Glomerular visceral epithelial cell (primary cell): ENCODE measurements around the gene UBA52.
"Not testable (repeated sequence)": the region's sequence is repeated elsewhere in the genome, so short reads cannot be mapped to it uniquely, and the experiment has no call there.

Experiments used
- DNase-seq: peaks from one replicate; pipeline ENCODE4 v3.0.0-alpha.2; 2016; ENCODE audit errors: extremely low spot score

UBA52 gene

DNA sequence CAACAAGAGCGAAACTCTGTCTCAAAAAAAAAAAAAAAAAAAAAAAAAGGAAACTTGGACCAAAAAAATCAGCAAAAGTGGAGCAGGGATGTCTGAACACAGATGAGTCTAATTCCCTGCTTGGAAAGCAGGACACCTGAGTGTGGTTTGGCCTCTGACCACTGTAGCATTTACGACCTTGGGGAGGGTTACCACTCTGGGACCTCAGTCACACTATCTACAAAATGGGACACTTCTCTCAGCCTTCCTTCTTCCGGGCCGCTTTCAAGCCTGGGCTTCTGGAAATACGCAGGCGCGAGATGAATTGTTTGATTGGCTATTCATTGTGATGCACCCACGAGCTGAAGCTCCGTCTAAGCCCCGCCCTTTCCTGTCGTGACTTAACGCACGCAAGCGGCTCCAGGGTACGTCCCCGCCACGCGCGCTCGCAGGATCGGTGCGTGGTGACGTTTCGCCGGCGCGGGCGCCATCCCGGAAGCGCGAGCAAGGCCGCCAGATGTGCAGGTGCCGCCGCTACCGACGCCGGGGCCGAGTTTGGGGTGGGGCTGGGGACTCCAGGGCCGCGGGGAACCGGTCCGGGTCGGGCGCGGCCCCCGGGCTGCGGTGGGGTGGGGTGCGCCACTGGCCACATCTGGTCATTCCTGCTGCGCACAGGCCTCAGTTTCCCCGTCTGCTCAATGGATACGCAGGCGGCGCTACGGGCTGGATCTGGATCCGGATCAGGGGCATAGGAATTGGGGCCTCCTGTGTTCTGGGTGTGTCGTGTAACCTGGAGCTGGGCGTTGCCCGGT lies 14.1 kb upstream of the UBA52 start, which contains the start of gene KXD1:
Gene KXD1 (plus strand): TSS at position 460 of the 791 bp plus-strand sequence. CDS start 4,187 bp downstream, outside the sequence.
- peak; percentile 98 for DNase-seq

DNA sequence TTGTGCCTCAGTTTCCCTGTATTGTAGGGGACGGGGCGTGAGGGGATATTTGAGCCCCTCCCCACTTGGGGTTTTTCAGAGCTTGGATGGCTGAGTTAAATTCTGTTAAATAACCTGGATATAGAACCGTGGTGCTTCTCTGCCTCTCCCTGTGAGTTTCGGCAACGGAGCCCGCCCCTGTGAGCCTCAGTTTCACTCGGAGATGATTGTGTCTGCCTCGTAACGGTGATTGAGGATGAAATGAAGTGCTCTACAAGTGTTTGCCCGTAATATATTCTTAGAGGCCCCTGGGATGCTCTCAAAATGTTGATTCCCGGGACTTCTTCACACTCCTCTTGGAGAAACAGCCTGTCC lies 13.5 kb upstream of the UBA52 start:
- no peak for DNase-seq

DNA sequence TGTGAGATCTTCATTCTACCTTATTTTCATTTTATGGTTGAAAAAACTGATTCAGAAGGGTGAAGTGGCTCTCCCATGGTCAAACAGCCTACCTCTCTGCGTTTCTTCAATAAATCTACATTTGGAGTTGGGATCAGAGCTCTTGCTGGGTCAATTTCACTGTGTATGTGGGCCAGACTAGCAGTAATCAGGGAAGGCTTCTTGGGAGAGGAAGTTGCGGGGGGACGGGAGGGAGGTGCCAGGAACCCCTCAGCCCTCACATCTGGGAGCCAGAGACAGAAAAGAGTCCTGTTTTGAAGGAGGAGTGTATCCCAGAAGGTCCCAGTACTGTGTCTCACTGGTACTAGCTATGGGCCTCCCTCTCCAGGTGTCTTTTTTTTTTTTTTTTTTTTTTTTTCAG lies 13.1 kb upstream of the UBA52 start:
- no peak for DNase-seq

DNA sequence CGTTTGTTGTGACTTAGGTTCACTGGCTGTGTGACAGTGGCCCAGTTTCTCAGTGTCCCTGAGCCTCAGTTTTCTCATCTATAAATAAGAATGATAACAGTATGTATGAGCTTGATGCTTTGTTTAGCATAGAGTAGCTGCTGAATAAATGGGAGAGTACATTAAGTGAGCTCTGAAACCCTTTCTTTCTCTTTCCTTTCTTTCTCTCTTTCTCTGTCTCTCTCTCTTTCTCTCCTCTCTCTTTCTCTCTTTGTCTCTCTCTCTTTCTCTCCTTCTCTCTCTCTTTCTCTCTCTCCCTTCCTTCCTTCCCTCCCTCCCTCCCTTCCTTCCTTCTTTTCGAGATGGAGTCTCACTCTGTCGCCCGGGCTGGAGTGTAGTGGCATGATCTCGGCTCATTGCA lies 12.0 kb upstream of the UBA52 start:
- no peak for DNase-seq

DNA sequence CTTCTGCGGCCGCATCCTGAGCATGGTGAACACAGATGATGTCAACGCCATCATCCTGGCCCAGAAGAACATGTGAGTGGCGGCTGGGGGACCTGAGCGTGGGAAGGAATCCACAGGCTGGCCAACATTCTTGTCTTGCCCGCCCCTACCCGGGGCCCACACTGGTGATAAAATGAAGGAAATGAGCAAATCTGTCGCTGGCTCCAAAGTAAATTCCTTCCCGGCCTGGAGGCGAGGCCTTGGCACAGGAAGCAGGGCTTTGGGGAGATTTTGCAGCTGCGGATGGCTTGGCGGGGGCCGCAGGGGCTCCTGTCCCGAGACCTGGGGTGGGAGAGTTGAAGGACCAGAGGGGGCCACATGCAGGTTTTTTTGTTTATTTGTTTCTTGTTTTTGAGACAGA lies 9.6 kb upstream of the UBA52 start:
- no peak for DNase-seq

- no peak for DNase-seq
Measured at GRCh38 chr19:18566953-18567352, 4.7 kb upstream of the UBA52 start.

- DNase-seq: no peak
Measured at GRCh38 chr19:18568367-18568766, 3.3 kb upstream of the UBA52 start.

- no peak for DNase-seq
Measured at GRCh38 chr19:18574691-18575291, 3.1 kb downstream of the UBA52 start.

DNA sequence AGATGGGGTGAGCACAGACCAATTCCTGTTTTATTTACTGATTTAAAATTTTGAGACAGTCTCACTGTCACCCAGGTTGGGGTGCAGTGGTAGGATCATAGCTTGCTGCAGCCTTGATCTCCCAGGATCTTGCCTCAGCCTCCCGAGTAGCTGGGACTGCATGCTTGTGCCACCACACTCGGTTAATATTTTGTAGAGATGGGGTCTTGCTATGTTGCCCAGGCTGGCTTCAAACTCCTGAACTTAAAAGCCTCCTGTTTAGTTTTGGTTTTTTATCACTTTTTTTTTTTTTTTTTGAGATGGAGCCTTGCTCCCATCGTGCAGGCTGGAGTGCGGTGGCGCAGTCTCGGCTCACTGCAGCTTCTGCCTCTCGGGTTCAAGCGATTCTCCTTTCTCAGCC lies 4.7 kb downstream of the UBA52 start:
- DNase-seq: no peak

DNA sequence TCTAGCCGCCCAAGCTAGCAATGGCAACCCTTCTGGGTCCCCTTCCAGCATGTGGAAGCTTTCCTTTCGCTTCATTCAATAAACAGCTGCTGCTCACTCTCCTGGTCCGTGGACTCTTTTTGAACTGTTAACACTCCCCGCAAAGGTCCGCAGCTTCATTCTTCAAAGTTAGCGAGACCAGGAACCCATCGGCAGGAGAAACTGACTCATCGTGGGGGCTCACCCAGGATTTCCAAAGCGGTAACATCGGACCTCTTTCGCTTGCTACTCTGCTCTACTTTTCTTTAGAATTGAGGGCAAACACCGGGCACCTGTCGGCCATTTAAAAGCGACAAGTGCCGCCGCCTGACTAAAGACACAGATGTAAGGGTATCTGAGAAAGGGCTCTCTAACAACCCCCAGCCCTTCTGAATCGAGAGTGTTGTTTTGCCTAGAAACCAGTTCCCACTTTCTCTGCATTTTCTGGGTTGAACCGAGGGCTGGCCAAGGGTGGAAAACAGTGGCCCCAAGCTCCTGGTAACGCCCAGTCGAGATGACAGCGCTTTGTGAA lies 5.8 kb downstream of the UBA52 start:
- DNase-seq: no peak

GRCh38 chr19:18580311-18580710 lies 8.7 kb downstream of the UBA52 start:
- DNase-seq: no peak

GRCh38 chr19:18586306-18586705 lies 14.6 kb downstream of the UBA52 start:
- no peak for DNase-seq

DNA sequence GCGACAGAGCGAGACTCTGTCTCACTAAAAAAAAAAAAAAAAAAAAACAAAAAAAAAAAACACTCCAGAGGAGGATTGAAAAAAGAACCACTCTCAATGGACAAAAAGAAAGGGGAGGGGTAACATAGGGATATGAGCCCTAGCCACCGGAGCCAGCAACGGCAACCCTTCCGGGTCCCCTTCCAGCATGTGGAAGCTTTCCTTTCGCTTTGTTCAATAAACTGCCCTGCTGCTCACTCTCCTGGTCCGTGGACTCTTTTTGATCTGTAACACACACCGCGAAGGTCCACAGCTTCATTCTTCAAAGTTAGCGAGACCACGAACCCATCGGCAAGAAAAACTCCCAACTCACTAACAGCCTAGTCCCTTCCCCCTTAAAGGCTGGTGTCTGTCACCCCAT lies 15.9 kb downstream of the UBA52 start:
- DNase-seq: no peak

- no peak for DNase-seq
Measured at GRCh38 chr19:18587962-18588610, 16.4 kb downstream of the UBA52 start.

DNA sequence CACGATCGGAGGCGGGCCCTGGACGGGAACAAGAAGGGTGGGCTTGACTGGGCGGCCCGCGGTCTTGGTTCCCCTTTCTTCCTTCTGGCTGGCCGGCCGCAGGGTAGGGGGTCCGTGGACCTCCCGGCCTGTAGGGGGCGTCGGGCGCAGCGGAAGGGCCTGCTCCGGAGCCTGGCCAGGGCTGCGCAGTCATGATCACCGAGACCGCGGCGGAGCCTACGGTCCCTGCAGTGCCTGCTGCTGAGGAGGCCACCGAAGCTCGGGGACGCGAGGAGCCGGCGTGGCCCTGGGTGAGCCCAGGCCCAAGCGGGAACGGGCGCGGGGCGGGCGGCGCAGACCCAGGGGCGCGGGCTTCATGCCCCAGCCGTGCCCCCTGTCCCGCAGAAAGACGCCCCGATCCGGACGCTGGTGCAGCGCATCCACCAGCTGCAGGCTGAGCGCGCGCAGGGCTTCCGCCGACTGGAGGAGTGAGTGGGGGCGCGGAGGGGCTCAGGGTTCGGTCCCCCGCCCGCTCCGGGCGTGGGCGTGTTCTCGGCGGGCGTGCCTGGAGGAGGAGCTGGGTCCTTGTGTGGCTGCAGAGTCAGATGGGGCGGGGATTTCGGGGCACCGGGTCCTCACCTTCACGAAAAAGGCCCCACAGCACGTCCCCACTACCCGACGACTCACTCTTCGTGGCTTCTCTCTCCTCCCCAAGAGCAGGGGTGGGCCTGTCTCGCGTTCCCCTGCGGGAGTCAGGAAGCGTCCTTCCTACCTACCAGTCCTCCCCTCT lies 17.1 kb downstream of the UBA52 start, which contains the start of gene REX1BD:
Gene REX1BD (plus strand): TSS at position 188 of the 769 bp plus-strand sequence. CDS start 4 bp downstream, at position 192.
- peak; percentile 82 for DNase-seq

GRCh38 chr19:18589380-18590272 lies 18.0 kb downstream of the UBA52 start:
- DNase-seq: peak; percentile 64

GRCh38 chr19:18590273-18591272 lies 18.9 kb downstream of the UBA52 start:
- DNase-seq: no peak

DNA sequence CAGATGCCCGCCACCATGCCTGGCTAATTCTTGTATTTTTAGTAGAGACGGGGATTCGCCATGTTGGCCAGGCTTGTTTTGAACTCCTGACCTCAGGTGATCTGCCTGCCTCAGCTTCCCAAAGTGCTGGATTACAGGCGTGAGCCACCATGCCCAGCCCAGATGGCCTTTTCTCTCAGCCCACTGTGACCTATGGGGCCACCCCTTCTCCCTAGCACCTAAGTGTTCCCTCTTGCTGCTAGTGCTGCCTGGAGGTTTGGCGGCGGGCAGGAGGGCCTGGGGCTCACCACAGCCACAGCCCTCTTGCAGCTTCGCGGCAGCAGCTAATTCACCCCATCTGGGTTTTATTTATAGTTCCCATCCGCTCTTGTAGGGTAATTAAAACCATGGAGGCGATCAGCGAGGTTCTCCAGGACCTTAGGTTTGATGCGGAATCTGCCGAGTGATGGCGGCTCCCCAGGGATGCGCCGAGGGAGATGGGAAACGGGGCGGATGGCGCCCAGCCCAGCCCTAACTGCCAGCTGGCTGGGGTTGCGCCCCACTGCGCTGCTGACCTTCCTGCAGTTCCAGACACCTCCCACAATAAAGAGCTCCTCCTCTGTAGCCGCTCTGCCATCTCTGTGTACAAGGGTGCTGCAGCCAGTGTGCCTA lies 20.2 kb downstream of the UBA52 start:
- DNase-seq: no peak

DNA sequence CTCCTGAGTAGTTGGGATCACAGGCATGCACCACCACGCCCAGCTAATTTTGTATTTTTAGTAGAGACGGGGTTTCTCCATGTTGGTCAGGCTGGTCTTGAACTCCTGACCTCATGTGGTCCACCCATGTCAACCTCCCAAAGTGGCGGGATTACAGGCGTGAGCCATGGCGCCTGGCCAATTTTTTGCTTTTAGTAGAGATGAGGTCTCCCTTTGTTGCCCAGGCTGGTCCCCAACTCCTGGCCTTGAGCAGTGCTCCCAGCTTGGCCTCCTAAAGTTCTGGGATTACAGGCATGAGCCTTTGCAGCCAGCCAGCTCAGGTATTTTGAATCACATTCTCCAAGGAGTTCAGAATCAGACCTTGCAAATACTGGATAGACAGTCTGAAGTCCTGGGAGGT lies 21.1 kb downstream of the UBA52 start:
- not testable (repeated sequence) for DNase-seq
